Stimulated activated CD8-positive, alpha-beta memory T cell treated with anti-CD3 and anti-CD28 coated beads, Interleukin-4, amount 100 ng/mL, for 24 hours (primary cell): Measurements from ENCODE around the gene SMURF1.

Experiments used
- DNase-seq: peaks from one replicate; pipeline ENCODE4 v3.0.0-alpha.2; 2020; ENCODE audit warnings: low read depth

Gene SMURF1

DNA sequence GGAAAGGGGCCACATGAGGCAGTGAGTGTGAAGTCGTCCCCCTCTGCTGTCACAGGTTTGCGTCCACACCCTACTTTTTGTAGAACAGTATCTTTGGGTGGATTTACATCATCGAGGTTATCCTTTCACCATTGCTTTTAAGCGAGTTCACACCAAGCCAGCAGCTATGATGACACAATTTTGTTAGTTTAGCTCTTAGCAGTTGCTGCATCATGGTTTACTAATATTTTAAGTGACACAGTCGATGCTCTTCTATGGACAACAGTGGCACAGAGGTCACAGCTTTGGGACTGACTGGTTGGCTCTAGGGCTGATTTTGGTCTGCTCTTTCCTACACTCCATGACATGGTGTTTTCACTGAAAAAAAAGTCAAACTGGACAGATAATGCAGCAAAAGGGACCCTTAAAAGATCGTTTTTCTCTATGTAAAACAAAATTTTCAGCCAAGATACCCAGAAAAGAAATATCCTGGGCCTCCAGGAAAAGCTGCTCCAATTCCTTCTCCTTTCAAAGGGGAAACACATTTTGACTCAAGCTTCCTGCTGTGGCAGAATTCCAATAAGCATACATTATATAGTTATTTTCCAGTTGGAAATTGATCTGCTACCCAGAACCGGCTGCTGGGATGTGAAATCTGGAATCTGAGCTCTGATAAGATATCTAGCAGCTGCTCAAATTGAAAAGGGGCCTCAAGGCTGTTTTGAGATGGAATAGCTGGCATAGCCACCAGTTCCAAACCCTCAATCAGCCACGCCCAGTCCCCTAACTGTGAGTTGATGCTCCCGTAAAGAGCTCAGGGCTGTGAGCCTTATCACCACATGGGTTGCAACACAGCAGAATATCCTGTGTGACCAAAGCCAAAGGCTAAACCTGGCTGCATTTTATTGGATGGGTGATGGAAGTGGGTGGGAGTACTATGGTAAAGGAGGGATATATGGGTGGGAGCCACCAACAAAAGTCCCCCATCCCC, 114.2 kb downstream of the SMURF1 start:
- no peak for DNase-seq

DNA sequence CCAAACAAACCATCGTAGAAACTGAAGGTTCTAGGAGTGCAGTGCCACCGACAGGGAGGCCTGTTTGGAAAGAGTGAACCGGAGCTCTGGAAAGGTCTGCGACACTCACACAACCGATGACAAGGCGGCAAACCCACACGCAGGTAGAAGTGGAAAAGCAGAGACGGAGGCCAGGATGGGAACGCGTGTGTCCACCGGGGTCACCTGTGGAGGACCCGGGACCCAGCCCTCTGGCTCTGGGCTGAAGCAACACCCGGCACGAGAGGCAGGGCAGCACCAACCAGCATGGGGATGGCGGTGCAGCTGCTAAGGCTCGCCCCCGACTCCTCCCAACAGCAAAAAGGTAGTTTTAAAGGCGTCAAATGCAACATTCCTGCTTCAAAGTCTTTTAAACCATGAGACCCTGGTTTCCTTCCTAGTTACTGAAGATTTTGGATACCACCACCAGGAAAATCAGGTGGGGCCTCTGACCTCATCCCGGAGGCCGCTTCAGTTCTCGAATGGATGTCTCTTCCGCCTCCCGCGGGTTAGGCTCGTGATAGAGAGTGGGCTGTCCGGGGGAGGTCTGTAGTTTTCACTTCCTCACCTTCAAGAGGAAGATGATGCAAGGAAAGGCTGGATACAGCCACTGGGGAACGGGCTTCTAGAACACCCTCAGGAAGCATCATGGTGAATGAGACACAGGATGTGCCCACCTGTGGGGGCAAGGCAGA, 115.5 kb downstream of the SMURF1 start:
- no peak for DNase-seq

DNA sequence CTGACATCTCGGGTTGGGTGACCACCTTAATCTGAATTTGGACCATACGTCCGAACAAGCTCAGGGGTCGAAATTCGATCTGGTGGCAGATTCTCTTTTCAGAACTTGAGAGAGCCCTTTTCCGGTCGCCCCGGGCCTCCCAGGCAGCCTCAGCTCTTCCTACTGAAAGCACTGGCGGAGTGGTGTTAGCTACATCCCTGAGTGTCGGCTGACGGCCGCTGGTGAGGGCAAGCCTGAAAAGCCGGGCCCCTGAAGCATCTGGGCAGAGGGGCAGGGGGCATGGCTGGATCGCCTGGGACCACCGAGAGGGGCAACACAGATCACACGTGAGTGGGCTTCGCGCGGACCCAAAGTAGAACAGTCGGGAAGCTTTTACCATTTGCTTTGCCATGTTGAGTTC, 116.1 kb downstream of the SMURF1 start:
- DNase-seq, result no peak

DNA sequence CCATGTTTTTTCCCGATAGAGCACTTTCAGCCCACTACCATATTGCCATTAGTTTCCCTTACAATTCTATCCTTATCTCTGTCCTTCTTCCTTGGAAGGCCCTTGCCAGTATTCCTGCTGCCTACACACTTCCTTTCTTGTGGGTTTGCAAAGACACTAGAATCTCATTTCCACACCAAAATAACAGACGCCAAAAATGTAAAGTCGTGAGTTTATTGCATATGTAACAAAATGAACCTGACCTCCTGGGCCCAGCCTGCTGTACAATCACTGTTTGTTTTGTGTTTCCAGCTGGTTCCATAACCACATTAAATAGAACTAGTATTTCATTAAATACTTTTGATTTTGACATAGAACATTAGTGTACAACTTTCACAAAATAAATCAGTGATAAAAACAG, 116.7 kb downstream of the SMURF1 start:
- DNase-seq, result no peak

DNA sequence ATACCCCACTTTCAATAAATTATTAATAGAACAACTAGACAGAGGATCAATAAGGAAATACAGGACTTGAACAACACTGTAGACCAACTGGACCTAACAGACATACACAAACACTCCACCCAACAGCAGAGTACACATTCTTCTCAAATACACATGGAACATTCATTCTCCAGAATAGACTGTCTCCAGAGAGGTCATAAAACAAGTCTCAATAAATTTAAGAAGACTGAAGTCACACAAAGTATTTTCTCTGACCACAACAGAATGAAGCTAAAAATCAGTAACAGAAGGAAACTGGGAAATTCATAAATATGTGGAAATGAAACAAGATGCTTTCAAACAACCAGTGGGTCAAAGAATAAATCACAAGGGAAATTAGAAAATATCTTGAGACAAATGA, 119.8 kb downstream of the SMURF1 start:
- no peak for DNase-seq

DNA sequence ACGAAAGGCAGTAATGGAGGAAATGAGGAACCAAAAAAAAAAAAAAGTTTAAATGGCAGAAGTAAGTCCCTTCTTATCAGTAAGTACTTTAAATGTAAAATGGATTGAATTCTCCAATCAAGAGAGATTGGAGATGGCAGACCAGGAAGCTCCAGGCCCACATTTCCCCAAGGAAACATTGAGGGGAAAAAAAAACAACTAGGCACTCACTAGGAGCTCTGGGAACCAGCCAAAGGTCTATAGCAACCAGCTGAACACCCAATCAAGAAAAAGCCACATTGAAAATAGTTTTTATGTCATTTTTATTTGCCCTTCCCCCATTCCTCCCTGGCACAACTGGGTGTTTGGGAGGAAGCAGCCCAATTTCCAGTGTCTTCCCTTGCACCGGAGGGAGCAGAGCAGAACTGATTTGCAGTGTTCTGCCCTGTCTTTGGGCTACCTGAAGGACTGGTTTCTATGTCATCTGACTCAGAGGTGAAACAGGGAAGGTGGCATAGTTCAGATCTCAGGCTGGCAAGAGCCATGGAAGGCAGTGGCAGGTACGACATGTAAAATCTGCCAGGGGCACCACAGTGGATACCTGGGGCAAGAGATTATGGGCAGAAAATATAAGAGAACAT, 121.9 kb downstream of the SMURF1 start:
- DNase-seq, result no peak

DNA sequence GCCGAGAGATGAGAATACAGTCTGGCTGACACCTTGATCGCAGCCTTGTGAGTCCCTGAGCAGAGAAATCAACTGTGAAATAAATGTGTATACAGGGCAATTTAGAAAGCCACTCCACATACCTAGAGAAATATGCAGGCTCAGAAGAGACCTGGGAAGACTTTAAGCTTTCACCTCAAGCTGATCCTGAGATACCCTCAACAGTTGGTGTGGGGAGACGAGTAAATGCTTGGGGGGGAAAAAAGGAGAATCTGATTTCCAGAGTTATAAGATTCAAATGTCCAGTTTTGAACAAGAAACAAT, 123.5 kb downstream of the SMURF1 start:
- DNase-seq, result no peak

DNA sequence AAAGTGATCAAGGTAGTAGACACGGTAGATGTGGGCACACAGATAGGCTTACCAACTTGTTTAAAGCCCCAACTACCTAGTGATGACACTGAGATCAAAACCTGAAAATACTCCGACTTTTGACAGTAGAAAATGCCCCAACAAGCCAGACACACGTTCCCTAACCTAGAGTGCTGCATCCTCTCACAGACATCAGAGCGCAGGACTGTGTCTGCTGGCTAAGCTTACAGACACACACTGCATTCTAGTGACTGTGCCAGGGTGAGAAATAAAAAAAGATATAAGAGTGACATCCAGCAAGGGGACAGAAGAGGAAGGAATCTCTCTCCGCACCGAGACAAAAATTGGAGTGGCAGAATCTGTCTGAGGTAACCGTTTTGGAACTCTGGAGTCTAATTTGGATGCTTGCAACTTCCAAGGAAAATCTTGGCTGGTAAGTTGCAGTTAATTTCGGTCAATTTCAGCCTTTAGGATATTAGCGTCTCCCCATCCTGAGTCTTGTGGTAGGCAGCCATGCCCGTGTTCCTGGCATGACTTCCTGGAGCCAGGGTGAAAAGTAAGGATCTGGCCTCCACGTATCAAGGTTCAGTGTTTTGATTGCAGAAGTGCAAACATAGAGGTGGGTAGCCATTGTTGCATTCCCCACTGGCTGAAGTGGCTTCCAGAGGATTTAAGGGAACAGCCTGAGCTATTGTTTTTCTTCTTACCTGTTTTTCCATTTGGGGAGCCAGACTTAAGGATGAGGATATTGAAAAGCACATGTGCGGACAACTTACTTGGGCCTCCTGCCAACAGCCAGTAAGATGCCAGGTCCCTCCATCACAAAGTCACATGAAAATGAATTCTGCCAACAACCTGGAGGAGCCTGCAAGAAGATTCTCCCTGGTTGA, 124.1 kb downstream of the SMURF1 start:
- DNase-seq, result no peak

DNA sequence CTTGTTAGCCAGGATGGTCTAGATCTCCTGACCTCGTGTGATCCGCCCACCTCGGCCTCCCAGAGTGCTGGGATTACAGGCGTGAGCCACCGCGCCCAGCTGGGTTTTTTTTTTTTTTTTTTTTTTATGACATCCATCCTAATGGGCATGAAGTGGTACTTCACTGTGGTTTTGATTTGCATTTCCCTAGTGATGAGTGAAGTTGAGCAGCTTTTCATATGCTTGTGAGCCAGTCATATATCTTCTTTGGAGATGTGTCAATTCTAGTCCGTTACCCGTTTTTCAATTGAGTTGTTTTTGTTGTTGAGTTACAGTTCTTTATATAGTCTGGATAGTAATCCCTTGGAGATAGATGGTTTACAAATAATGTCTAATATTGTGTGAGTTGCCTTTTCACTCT, 127.7 kb downstream of the SMURF1 start:
- DNase-seq, result no peak

DNA sequence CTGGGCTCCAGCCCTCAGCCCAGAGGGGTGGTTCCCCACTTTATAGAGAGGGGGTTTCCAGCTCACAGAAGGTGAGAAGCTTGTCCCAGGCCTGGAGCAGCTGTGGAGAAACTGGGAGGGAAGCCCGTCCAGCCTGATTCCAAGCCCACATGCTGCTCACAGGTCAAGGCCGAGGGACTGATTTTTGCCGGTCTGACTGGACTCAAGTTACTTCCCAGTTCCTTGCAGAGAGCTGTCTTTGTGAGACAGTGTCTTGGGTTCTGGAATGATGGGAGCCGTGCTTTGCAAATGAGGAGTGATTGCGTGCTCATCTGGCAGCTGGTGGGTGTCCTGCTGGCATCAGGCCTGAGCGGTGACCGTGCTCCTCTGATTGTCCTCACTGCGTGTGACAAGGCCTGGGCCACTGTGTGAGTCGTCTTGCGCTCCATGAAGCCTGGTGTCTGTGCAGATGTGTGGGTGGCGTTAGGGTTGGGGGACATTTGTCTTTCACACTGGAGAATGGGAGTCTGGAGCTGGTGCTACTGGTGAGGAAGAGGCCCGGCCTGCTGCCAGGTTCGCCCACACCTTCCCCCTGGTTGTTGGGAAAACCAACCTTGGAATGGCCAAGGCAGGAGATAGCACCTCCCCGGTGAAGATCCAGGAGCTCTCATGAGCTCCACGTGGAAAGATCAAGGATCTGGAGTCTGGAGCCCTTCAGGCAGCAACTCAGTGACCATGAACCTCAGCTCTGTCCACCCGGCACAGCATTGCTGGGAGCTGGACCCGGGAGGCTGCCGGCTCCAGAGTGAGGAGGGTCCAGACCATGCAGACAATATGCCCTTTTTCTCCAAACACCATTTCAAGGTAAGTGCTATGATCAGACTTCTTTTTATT, 129.6 kb downstream of the SMURF1 start:
- DNase-seq, result no peak

DNA sequence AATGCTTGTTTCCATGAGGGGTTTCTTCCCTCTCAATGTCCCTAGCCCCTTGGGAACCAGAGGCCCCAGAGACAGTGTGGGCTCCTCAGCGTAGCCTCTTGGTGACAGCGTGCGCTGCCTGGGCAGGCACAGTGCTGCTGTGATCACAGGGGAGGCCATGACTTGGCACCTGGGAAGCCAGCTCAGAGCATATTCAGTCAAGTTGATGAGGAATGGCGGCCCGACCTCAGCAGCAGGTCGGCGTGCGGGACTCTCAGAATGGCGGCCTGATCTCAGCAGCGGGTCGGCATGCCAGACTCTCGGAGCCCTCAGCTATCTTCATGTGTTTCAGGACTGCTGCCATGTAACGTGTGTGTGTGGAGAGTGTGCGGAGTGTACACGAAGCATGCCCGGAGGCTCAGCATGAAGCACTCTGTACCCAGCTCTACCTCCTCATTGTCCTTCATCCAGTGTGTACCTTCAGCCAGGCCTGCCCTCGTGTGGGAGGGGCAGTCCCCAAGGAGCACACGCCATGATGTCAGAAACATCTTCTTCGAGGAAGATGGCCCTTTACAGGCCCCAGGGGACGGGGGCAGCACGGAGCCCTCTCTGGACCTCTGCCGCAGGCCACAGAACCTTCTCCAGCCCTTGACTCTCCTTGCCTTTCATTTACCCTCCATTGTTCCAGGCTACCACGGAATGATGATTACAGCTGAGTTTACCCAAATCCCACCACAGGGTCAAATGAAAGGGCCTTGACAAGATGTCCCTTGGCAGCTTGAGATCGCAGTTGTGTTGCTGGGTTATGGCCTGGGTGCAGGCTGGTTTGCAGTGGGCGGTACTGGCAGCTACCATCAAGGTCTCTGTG, 130.4 kb downstream of the SMURF1 start:
- DNase-seq, result no peak

DNA sequence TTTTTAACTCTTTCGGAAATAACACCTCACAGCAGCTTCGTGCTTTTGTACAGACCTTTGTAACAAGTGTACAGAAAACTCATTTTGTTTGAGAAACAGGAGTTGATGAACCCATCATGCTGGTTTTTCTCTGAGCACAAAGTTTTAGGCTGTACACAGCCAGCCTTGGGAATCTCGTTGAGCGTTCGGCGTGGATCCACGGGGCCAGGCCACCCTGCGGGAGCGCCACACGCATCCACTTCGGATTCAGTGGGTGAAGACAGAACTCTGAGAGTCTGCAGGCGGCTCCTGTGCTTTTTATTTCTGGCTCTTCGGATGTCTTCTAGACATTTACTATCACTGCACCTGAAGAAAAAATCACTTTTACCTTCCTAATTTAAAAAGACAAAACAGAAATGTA, 131.2 kb downstream of the SMURF1 start:
- no peak for DNase-seq

DNA sequence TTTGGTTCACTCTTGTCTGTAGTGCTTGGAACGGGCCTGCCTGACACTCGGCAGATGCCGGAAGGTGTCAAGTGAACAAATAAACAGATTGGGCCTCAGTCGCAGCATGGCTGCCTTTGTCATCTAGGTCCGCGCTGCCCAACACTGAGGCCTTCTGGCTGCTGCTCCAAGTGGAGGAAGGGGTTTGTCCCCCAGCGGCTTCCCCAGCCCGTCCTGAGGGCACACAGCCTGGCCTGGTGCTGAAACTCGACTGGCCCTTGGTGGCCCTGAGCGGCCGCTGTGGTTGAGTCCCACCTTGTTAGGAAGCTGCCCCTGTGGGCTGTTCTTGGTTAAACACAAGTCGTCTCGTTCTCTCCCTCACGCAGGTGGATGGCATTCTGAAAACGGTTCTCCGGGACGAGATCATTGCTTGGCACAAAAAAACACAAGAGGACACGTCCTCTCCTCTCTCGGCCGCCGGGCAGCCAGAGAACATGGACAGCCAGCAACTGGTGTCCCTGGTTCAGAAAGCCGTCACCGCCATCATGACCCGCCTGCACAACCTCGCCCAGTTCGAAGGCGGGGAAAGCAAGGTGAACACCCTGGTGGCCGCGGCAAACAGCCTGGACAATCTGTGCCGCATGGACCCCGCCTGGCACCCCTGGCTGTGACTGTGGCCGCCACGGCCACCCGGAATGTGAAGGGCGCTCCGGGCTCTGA, 132.1 kb downstream of the SMURF1 start:
- no peak for DNase-seq

DNA sequence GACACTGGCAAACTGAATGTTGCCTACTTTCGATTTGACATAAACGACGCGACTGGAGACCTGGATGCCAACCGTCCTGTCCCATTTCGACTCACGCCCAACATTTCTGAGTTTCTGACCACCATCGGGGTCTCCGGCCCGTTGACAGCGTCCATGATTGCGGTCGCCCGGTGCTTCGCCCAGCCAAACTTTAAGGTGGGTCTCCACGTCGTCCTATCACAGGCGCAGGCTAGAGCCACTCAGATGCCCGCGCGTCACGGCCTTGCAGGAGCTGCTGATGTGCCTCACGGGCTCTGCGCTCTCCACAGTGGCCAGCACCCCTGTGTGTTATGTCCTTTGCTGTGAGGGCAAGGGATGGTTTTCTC, 132.6 kb downstream of the SMURF1 start:
- DNase-seq, result no peak

DNA sequence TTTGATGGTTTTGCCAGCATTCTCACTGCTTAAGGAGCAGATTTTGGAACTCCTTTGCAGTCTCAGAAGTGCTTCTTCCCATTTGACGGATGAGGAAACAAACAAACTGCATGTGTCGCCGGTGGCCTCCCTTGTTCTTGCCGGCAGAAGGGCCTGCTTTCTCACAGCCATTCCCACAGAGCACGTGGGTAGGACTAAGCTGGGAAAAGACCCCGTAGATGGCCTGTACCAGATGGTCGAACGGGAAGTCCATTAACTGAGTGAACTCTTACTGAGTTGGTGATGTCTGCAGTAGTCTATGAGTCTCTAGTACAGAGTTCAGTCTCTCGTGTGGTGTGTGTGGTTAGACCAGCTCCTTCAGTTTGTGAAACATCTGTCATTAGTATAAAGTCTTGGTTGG, 133.6 kb downstream of the SMURF1 start:
- DNase-seq, result no peak

DNA sequence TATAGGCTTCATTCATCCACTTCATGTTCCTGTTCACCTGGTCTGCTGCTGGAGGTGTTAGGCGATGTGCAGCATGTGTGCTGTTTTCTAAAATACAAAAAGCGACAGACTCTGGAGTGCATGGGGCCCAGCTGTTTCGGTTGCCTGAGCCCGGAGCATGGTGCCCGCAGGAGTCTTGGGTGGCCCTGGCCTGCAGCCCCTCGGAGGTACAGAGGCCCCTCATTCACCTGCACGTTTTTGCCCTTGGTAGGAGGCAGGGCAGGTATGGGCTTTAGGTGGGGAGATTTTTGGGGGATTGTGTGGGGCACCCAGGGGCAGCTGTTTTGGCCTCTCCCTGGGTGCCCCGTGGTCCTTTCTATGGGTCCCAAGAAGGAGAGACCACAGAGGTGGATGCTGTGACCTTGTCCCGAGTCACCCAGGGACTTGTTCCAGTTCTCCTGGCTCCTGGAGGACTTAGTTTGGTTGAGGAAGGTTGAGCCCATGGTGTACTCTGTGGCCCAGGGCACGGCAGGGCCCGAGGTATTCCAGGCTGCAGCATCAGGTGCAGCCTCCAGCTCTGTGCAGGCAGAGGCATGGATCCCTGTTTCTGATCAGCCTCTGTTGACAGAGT, 134.9 kb downstream of the SMURF1 start:
- DNase-seq, result no peak

DNA sequence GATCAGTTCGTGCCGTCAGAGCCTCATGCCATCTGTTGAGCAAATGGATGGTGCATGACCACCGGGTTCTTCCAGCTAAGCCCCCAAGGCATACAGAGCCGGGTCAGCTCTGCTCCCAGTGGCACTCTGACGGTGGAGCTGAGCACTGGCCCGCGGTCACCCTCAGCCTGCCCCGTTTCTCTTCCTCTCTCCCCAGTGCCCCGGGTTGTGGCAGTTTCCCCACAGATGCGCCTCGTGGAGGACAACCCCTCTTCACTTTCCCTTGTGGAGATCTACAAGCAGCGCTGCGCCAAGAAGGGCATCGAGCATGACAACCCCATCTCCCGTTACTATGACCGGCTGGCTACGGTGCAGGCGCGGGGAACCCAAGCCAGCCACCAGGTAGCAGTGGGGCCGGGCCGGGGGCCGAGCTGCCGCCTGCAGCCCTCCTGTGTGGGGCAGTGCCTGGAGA, 135.7 kb downstream of the SMURF1 start:
- no peak for DNase-seq

DNA sequence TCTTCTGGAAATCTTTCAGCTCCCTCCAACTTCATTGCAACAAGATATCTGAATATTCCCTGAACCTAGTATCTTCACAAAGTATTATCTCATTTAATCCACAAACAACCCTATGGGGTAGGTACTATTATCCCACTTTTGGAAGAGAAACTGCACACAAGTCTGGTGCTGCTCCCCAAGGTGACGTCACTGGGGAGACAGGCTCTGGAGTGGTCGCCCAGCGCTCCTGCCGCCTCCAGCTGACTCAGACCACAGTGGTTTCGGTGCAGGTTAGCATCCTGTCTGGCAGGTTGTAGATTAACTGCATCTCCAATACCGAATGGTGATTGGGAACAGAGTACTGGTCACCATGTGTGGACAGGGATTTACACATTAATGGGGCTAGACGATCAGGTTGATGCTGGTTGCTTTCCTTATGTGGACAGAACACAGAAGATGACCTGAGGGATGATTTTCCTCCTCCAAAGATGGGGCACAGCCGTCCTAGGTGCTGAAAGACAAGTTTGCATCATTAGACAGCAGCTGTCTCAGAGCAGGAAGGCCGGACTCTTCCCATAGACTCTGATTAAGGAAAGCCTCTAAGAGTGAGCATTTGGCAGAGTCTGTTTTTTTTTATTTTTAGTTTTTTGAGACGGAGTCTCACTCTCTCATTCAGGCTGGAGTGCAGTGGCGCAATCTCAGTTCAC, 137.0 kb downstream of the SMURF1 start:
- no peak for DNase-seq

DNA sequence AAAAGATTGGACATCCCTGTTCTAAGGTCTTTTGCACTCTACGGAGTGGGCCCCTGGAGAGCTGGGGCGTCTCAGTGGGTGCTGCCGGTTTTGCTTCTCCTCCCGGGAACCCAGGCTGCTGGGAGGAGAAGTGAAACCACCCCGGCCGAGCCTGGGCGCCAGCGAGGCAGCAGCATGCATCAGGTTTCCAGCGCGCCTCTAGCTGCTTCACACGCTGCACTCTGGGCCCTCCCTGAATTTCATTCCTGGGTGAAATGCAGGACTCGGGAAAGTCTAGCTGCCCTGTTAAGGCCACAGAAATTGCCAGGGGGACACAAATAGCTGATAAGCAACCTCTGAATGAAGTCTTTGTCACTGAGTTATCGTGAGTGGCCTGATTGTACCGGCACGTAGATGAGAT, 138.1 kb downstream of the SMURF1 start:
- no peak for DNase-seq
